Measurements from ENCODE around the gene DYRK3. TPM values are rescaled to one million over a fixed set of nuclear protein-coding genes. Genes with fewer than 3 reads are reported as not detected.

The DYRK3 gene
- total and polyA plus RNA-seq, 2 of the 13 experiments (the other 11 are each of a cell fraction or from before 2014, with no cell fraction given), result 0.48 to 2.8 TPM

DNA sequence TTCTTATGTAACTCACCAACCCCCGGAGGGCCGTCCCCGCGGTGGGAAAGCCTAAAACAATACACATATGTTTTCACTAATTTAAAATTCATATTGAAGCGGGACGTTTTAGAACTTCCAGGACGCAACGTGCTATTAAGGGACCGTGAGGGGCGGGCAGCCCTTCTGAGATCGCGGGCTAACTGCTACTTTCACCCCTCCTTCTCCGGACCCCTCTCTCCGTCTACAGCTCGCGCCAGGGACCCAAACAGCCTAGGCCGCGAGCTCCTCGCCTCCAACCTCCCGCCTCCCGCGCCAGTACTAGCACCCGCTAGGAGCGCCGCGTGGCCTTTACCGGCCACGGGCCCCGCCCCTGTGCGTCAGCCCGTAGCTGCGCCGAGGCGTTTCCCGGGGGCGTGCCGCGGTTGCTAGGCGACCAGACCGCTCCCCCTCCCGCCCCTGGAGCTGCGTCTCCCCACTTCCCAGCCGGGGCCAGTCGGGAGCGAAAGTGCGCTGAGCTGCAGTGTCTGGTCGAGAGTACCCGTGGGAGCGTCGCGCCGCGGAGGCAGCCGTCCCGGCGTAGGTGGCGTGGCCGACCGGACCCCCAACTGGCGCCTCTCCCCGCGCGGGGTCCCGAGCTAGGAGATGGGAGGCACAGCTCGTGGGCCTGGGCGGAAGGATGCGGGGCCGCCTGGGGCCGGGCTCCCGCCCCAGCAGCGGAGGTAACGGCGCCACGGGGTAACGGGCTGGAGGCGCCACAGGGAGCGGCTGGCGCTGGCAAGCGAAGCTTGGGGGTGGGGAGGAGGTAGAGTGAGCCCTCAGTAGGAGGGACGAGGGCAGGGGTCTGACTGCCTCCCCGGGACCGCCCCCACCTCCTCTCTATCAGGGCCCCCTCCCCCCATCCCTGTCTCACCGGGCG, at the start of gene DYRK3 (continued):
- TF ChIP-seq PRPF4 (IDR thresholded peaks at IDR 0.05; ENCODE audit: low read depth, low read length, poor library complexity, severe bottlenecking), result no peak
- no peak for TF ChIP-seq NFRKB (IDR thresholded peaks at IDR 0.05)
- no peak for TF ChIP-seq HMG20A (CRISPR knock-in tag; IDR thresholded peaks at IDR 0.05; ENCODE audit: borderline replicate concordance)
- TF ChIP-seq KAT7 (CRISPR knock-in tag; IDR thresholded peaks at IDR 0.05; ENCODE audit: borderline replicate concordance), result peak; percentile 53; the same call in 1 of the 2 replicates
- no peak for TF ChIP-seq EZH2 (conservative IDR thresholded peaks at IDR 0.05; ENCODE audit: low read depth, low read length)
- peak; percentile 44; the same call in 1 of the 2 replicates for TF ChIP-seq MED13 (CRISPR knock-in tag; IDR thresholded peaks at IDR 0.05)
- TF ChIP-seq, protein P1, sequence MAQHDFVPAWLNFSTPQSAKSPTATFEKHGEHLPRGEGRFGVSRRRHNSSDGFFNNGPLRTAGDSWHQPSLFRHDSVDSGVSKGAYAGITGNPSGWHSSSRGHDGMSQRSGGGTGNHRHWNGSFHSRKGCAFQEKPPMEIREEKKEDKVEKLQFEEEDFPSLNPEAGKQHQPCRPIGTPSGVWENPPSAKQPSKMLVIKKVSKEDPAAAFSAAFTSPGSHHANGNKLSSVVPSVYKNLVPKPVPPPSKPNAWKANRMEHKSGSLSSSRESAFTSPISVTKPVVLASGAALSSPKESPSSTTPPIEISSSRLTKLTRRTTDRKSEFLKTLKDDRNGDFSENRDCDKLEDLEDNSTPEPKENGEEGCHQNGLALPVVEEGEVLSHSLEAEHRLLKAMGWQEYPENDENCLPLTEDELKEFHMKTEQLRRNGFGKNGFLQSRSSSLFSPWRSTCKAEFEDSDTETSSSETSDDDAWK (CRISPR knock-in tag; IDR thresholded peaks at IDR 0.05), result no peak
- TF ChIP-seq ZNF557 (CRISPR knock-in tag; IDR thresholded peaks at IDR 0.05), result no peak
- no peak; the same call in 1 of the 2 replicates for TF ChIP-seq HOXA9 (CRISPR knock-in tag; IDR thresholded peaks at IDR 0.05; ENCODE audit: borderline replicate concordance)
- TF ChIP-seq NFE2 (CRISPR knock-in tag; IDR thresholded peaks at IDR 0.05), result no peak
- no peak for TF ChIP-seq ZNF224 (CRISPR knock-in tag; IDR thresholded peaks at IDR 0.05)
- no peak for TF ChIP-seq REPIN1 (CRISPR knock-in tag; IDR thresholded peaks at IDR 0.05; ENCODE audit: borderline replicate concordance, low read depth)
- 0 out of 2 replicates have a peak, but pooled peaks have one; percentile 25 for TF ChIP-seq ZNF782 (CRISPR knock-in tag; IDR thresholded peaks at IDR 0.05; ENCODE audit: borderline replicate concordance)
- TF ChIP-seq ZNF713 (CRISPR knock-in tag; IDR thresholded peaks at IDR 0.05), result no peak
- TF ChIP-seq CEBPG (CRISPR knock-in tag; IDR thresholded peaks at IDR 0.05), result 0 out of 2 replicates have a peak, but pooled peaks have one; percentile 3
- no peak for TF ChIP-seq KDM4B (CRISPR knock-in tag; IDR thresholded peaks at IDR 0.05)
- peak; percentile 25; the same call in 1 of the 2 replicates for TF ChIP-seq CTCF (CRISPR knock-in tag; IDR thresholded peaks at IDR 0.05)
- 0 out of 2 replicates have a peak, but pooled peaks have one; percentile 49 for TF ChIP-seq DMTF1 (CRISPR knock-in tag; IDR thresholded peaks at IDR 0.05)
- TF ChIP-seq THAP7 (CRISPR knock-in tag; IDR thresholded peaks at IDR 0.05), result no peak
- TF ChIP-seq ZHX1 (CRISPR knock-in tag; IDR thresholded peaks at IDR 0.05; ENCODE audit: low read depth), result no peak
- TF ChIP-seq ELF1 (CRISPR knock-in tag; IDR thresholded peaks at IDR 0.05), result no peak
